Osteoblast (primary cell): ENCODE data around the gene STAP2. TPM values are rescaled to one million over a fixed set of nuclear protein-coding genes. Genes with fewer than 3 reads are reported as not detected.
A peak's percentile ranks its signal among the peaks of the same experiment; 100 is the strongest.

ENCODE experiments used
- DNase-seq: peaks from one replicate; pipeline ENCODE4 v3.0.0; 2011; ENCODE audit warnings: low spot score, mixed read lengths; ENCODE audit not compliant: insufficient read length; ENCODE audit errors: missing footprints
- H2AFZ ChIP-seq: 2 replicates; pipeline ENCODE4 v1.6.0; 2011; ENCODE audit warnings: mild to moderate bottlenecking, low read length
- H3K27ac ChIP-seq: 2 replicates; pipeline ENCODE4 v1.5.1; 2011; ENCODE audit warnings: mild to moderate bottlenecking, low read depth, low read length, moderate library complexity
- H3K27me3 ChIP-seq: 2 replicates; pipeline ENCODE4 v1.6.0; 2012; ENCODE audit warnings: mild to moderate bottlenecking, control low read depth, inconsistent platforms, low read length, moderate library complexity; ENCODE audit not compliant: insufficient read depth
- H3K36me3 ChIP-seq: 2 replicates; pipeline ENCODE4 v1.5.1; 2011; ENCODE audit warnings: mild to moderate bottlenecking, low read length, control low read depth, moderate library complexity; ENCODE audit not compliant: insufficient read depth
- H3K4me1 ChIP-seq: 2 replicates; pipeline ENCODE4 v1.5.1; 2011; ENCODE audit warnings: mild to moderate bottlenecking, low read length, control low read depth, moderate library complexity; ENCODE audit not compliant: insufficient read depth
- H3K4me2 ChIP-seq: 2 replicates; pipeline ENCODE4 v1.6.0; 2011; ENCODE audit warnings: mild to moderate bottlenecking, low read length; ENCODE audit not compliant: insufficient read depth
- H3K4me3 ChIP-seq: fragments of 200-600 bp; sonication (generic); 3 replicates; pipeline ENCODE4 v1.5.1; 2012; ENCODE audit warnings: mild to moderate bottlenecking, low read length, inconsistent platforms; ENCODE audit not compliant: insufficient read depth
- H3K79me2 ChIP-seq: 2 replicates; pipeline ENCODE4 v1.6.0; 2012; ENCODE audit warnings: mild to moderate bottlenecking, low read length, control low read depth, inconsistent platforms; ENCODE audit not compliant: insufficient read depth
- H3K9me3 ChIP-seq: 2 replicates; pipeline ENCODE4 v1.5.1; 2011; ENCODE audit warnings: low read depth, low read length, control low read depth
- H4K20me1 ChIP-seq: 2 replicates; pipeline ENCODE4 v1.6.0; 2012; ENCODE audit warnings: mild to moderate bottlenecking, low read length, control low read depth; ENCODE audit not compliant: insufficient read depth
- CTCF ChIP-seq: IDR thresholded peaks from 2 replicates; pipeline ENCODE4 v1.5.1; 2011; ENCODE audit warnings: mild to moderate bottlenecking, low read depth, low read length, moderate library complexity; ENCODE audit errors: extremely low read depth
- total RNA-seq: library from RNA; depleted of rRNA; stranded (reverse); fragments of >200 nt; gene quantifications from 2 replicates; pipeline ENCODE4 v1.2.3, GENCODE V29; 2012

Gene STAP2
- total RNA-seq, 1 donor: 2.5 TPM

- no peak for TF ChIP-seq CTCF
- no peaks in the 10 kb centered on the region for H3K9me3 ChIP-seq
- H4K20me1 ChIP-seq: no peaks in the 10 kb centered on the region
- no peak overlapping the region for H2AFZ ChIP-seq
- H3K4me3 ChIP-seq: no peak overlapping the region
- no peaks in the 10 kb centered on the region for H3K36me3 ChIP-seq
- no peaks in the 10 kb centered on the region for H3K4me1 ChIP-seq
- no peaks in the 10 kb centered on the region for H3K27me3 ChIP-seq
- H3K4me2 ChIP-seq: no peak overlapping the region
- H3K79me2 ChIP-seq: no peaks in the 10 kb centered on the region
- H3K27ac ChIP-seq: no peak overlapping the region
- DNase-seq: peak; percentile 63
Observed at GRCh38 chr19:4297901-4298809, 40.5 kb downstream of the STAP2 start.

- no peak for TF ChIP-seq CTCF
- no peak overlapping the region for H2AFZ ChIP-seq
- H3K79me2 ChIP-seq: no peaks in the 10 kb centered on the region
- no peak overlapping the region for H3K27ac ChIP-seq
- H3K4me2 ChIP-seq: no peak overlapping the region
- H3K27me3 ChIP-seq: peaks cover 3% of the 10 kb centered on the region
- H4K20me1 ChIP-seq: no peaks in the 10 kb centered on the region
- DNase-seq: peak; percentile 6
- no peak overlapping the region for H3K4me3 ChIP-seq
- no peaks in the 10 kb centered on the region for H3K9me3 ChIP-seq
- no peaks in the 10 kb centered on the region for H3K4me1 ChIP-seq
- no peaks in the 10 kb centered on the region for H3K36me3 ChIP-seq
Observed at GRCh38 chr19:4295972-4296771, 42.5 kb downstream of the STAP2 start.

DNA sequence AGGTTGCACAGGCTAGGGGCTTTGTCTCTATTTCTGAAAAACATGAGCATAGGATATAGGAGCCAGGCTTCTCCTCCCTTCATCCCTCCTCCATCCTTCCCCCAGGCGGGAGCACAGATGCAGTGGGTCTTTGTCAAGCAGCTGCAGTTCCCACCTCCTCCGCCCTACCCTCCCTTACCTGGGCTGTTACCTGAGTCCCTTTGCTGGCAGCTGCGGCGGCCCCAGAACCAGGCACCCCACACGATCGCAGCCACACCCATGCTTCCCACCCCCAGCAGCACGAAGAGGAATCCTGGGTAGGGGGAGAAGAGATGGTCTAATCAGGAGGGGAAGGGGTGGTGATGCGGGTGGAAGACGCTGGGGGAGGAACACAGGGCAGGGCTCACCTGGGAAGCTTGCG is 44.2 kb downstream of the STAP2 start:
- Histone ChIP-seq H3K27ac (no peak overlapping the region), H3K27me3 (peaks cover 4% of the 10 kb centered on the region), H4K20me1 (no peaks in the 10 kb centered on the region), H3K36me3 (no peaks in the 10 kb centered on the region), H3K79me2 (no peaks in the 10 kb centered on the region), H3K9me3 (no peaks in the 10 kb centered on the region), H3K4me1 (no peaks in the 10 kb centered on the region), H2AFZ (no peak overlapping the region), H3K4me3 (no peak overlapping the region), H3K4me2 (no peak overlapping the region)
- no peak for TF ChIP-seq CTCF
- peak; percentile 38 for DNase-seq

GRCh38 chr19:4292515-4292914 is 46.1 kb downstream of the STAP2 start:
- no peak for DNase-seq
- no peak overlapping the region for H3K27ac ChIP-seq

More at GRCh38 chr19:4292515-4292914, 46.1 kb downstream of the STAP2 start:
- Histone ChIP-seq H4K20me1 (no peaks in the 10 kb centered on the region), H3K9me3 (no peaks in the 10 kb centered on the region), H3K27me3 (peaks cover 4% of the 10 kb centered on the region), H3K4me3 (no peak overlapping the region), H3K4me2 (no peak overlapping the region), H3K4me1 (no peaks in the 10 kb centered on the region), H3K36me3 (no peaks in the 10 kb centered on the region), H3K79me2 (no peaks in the 10 kb centered on the region), H2AFZ (no peak overlapping the region)
- no peak for TF ChIP-seq CTCF
